ENCODE results near the gene PLEKHM3.

DNA sequence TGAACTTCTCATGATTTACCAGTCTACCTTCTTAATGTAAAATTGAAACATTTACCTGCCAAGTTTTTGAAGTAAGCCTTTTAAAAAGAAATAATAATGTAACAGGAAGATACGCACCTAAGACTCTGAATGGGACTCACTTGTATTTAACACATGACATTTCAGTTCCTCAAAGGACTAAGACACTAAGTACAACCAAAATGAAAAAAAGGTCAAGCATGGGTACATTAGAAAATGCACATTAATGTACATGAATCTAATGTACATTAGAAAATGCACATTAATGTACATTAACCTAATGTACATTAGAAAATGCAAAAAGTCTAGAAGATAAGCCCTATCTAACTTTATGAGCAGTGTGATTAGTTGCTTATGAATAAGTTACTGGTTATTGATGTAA lies 186.3 kb downstream of the PLEKHM3 start:
- TF ChIP-seq YY1 (IDR thresholded peaks at IDR 0.05; ENCODE audit: insufficient read depth, insufficient read length) (no peak), ZNF274 (IDR thresholded peaks at IDR 0.05; ENCODE audit: low read depth, low read length) (no peak)
